Effector memory CD8-positive, alpha-beta T cell (primary cell): ENCODE measurements around the gene KANK2.
"Not testable (repeated sequence)": the region's sequence is repeated elsewhere in the genome, so short reads cannot be mapped to it uniquely, and the experiment has no call there.

Experiments
- ATAC-seq: fragments of 150-1000 bp; cut with Tn5 transposase; replicated peaks from 2 replicates; pipeline ENCODE4 v1.10.0; 2021; ENCODE audit warnings: mild to moderate bottlenecking, moderate library complexity
- DNase-seq, 3 experiments: peaks; one replicate each; pipeline ENCODE4 v3.0.0; 2021
- H3K27ac Mint-ChIP-seq, 2 donors: one replicate each; pipeline ENCODE4 v1.8.0; 2022; ENCODE audit warnings: mild to moderate bottlenecking in 2 of 2, mixed read lengths in 2 of 2, moderate library complexity in 2 of 2
- H3K27me3 Mint-ChIP-seq, 2 donors: one replicate each; pipeline ENCODE4 v1.8.0; 2022; ENCODE audit warnings: mixed read lengths in 2 of 2
- H3K36me3 Mint-ChIP-seq: one replicate; pipeline ENCODE4 v1.8.0; 2022; ENCODE audit warnings: mild to moderate bottlenecking, moderate library complexity, mixed read lengths; ENCODE audit not compliant: insufficient read depth
- H3K4me1 Mint-ChIP-seq, 2 donors: one replicate each; pipeline ENCODE4 v1.8.0; 2022; ENCODE audit warnings: low read depth in 2 of 2, mixed read lengths in 2 of 2
- H3K4me3 Mint-ChIP-seq, 2 donors: one replicate each; pipeline ENCODE4 v1.8.0; 2022; ENCODE audit warnings: mild to moderate bottlenecking in 2 of 2, mixed read lengths in 2 of 2, moderate library complexity in 2 of 2
- H3K9me3 Mint-ChIP-seq, 2 donors: one replicate each; pipeline ENCODE4 v1.8.0; 2022; ENCODE audit warnings: mixed read lengths in 2 of 2

Gene KANK2

GRCh38 chr19:11182994-11183393 is 14.4 kb downstream of the KANK2 start:
- Mint-ChIP-seq H3K27ac (no peak overlapping the region), H3K27me3 (peaks cover 0 to 1% of the 10 kb centered on the region in 2 donors), H3K4me1 (peaks cover 0 to 3% of the 10 kb centered on the region in 2 donors), H3K36me3 (no peaks in the 10 kb centered on the region), H3K9me3 (no peaks in the 10 kb centered on the region), H3K4me3 (no peak overlapping the region)
- DNase-seq (no peak), ATAC-seq (no peak)

GRCh38 chr19:11181488-11181887 is 15.9 kb downstream of the KANK2 start:
- peaks cover 0 to 3% of the 10 kb centered on the region in 2 donors for H3K4me1 Mint-ChIP-seq
- H3K36me3 Mint-ChIP-seq, result no peaks in the 10 kb centered on the region
- H3K27me3 Mint-ChIP-seq, result peaks cover 0 to 4% of the 10 kb centered on the region in 2 donors
- no peak overlapping the region for H3K4me3 Mint-ChIP-seq
- H3K9me3 Mint-ChIP-seq, result no peaks in the 10 kb centered on the region
- no peak for DNase-seq
- no peak overlapping the region for H3K27ac Mint-ChIP-seq
- ATAC-seq, result no peak

GRCh38 chr19:11180975-11181374 is 16.4 kb downstream of the KANK2 start:
- not testable (repeated sequence) for H3K4me3 Mint-ChIP-seq, H3K36me3 Mint-ChIP-seq, ATAC-seq, H3K9me3 Mint-ChIP-seq, H3K27me3 Mint-ChIP-seq, DNase-seq, H3K4me1 Mint-ChIP-seq, H3K27ac Mint-ChIP-seq

- no peak overlapping the region for H3K27ac Mint-ChIP-seq
- no peaks in the 10 kb centered on the region for H3K9me3 Mint-ChIP-seq
- peaks cover 0 to 3% of the 10 kb centered on the region in 2 donors for H3K4me1 Mint-ChIP-seq
Observed at GRCh38 chr19:11180346-11180745, 17.0 kb downstream of the KANK2 start.

GRCh38 chr19:11179716-11180297 is 17.5 kb downstream of the KANK2 start:
- H3K27me3 Mint-ChIP-seq, result peaks cover 0 to 4% of the 10 kb centered on the region in 2 donors
- H3K9me3 Mint-ChIP-seq, result no peaks in the 10 kb centered on the region
- peaks cover 0 to 3% of the 10 kb centered on the region in 2 donors for H3K4me1 Mint-ChIP-seq
- ATAC-seq (peak; percentile 27), DNase-seq (no peak)
- H3K36me3 Mint-ChIP-seq, result no peaks in the 10 kb centered on the region
- H3K27ac Mint-ChIP-seq, result peak overlapping the region in 1 of 2 donors; percentile 9
- H3K4me3 Mint-ChIP-seq, result peak overlapping the region; percentile 18 to 24

More at GRCh38 chr19:11180346-11180745, 17.0 kb downstream of the KANK2 start:
- ATAC-seq (no peak), DNase-seq (no peak)
- Mint-ChIP-seq H3K4me3 (no peak overlapping the region), H3K27me3 (peaks cover 0 to 4% of the 10 kb centered on the region in 2 donors), H3K36me3 (no peaks in the 10 kb centered on the region)

GRCh38 chr19:11179145-11179465 is 18.2 kb downstream of the KANK2 start:
- not testable (repeated sequence) for H3K27me3 Mint-ChIP-seq, H3K4me1 Mint-ChIP-seq, ATAC-seq, DNase-seq, H3K36me3 Mint-ChIP-seq, H3K9me3 Mint-ChIP-seq
- peak overlapping the region in 1 of 2 donors; percentile 9 for H3K27ac Mint-ChIP-seq
- peak overlapping the region; percentile 18 to 24 for H3K4me3 Mint-ChIP-seq

- Mint-ChIP-seq H3K27me3 (peaks cover 0 to 4% of the 10 kb centered on the region in 2 donors), H3K9me3 (no peaks in the 10 kb centered on the region), H3K36me3 (no peaks in the 10 kb centered on the region), H3K4me3 (no peak overlapping the region), H3K27ac (no peak overlapping the region), H3K4me1 (peaks cover 0 to 3% of the 10 kb centered on the region in 2 donors)
- ATAC-seq (no peak), DNase-seq (no peak)
Observed at GRCh38 chr19:11177592-11177991, 19.8 kb downstream of the KANK2 start.

- DNase-seq (no peak), ATAC-seq (no peak)
- Mint-ChIP-seq H3K4me3 (no peak overlapping the region), H3K9me3 (no peaks in the 10 kb centered on the region), H3K27me3 (peaks cover 0 to 4% of the 10 kb centered on the region in 2 donors), H3K27ac (no peak overlapping the region), H3K4me1 (peaks cover 0 to 3% of the 10 kb centered on the region in 2 donors), H3K36me3 (no peaks in the 10 kb centered on the region)
Observed at GRCh38 chr19:11176466-11177193, 20.7 kb downstream of the KANK2 start.

- ATAC-seq (no peak), DNase-seq (no peak)
- Mint-ChIP-seq H3K27ac (no peak overlapping the region), H3K9me3 (no peaks in the 10 kb centered on the region), H3K27me3 (peaks cover 0 to 4% of the 10 kb centered on the region in 2 donors), H3K36me3 (no peaks in the 10 kb centered on the region), H3K4me3 (no peak overlapping the region), H3K4me1 (peaks cover 0 to 3% of the 10 kb centered on the region in 2 donors)
Observed at GRCh38 chr19:11175920-11176319, 21.4 kb downstream of the KANK2 start.

GRCh38 chr19:11174336-11174735 is 23.0 kb downstream of the KANK2 start:
- ATAC-seq, result no peak
- H3K4me3 Mint-ChIP-seq, result no peak overlapping the region
- no peak for DNase-seq
- no peaks in the 10 kb centered on the region for H3K9me3 Mint-ChIP-seq
- peaks cover 0 to 4% of the 10 kb centered on the region in 2 donors for H3K27me3 Mint-ChIP-seq
- H3K27ac Mint-ChIP-seq, result no peak overlapping the region
- H3K4me1 Mint-ChIP-seq, result no peaks in the 10 kb centered on the region
- no peaks in the 10 kb centered on the region for H3K36me3 Mint-ChIP-seq

GRCh38 chr19:11173516-11174155 is 23.7 kb downstream of the KANK2 start:
- Mint-ChIP-seq H3K27ac (no peak overlapping the region), H3K4me1 (no peaks in the 10 kb centered on the region), H3K9me3 (no peaks in the 10 kb centered on the region), H3K27me3 (peaks cover 0 to 4% of the 10 kb centered on the region in 2 donors), H3K36me3 (no peaks in the 10 kb centered on the region), H3K4me3 (no peak overlapping the region)
- ATAC-seq (no peak), DNase-seq (no peak)

- H3K27ac Mint-ChIP-seq, result no peak overlapping the region
- no peaks in the 10 kb centered on the region for H3K4me1 Mint-ChIP-seq
- DNase-seq, result no peak
- no peaks in the 10 kb centered on the region for H3K9me3 Mint-ChIP-seq
- no peak overlapping the region for H3K4me3 Mint-ChIP-seq
- no peaks in the 10 kb centered on the region for H3K36me3 Mint-ChIP-seq
- ATAC-seq, result no peak
- no peaks in the 10 kb centered on the region for H3K27me3 Mint-ChIP-seq
Observed at GRCh38 chr19:11172576-11172975, 24.8 kb downstream of the KANK2 start.

GRCh38 chr19:11171144-11171543 is 26.2 kb downstream of the KANK2 start:
- no peaks in the 10 kb centered on the region for H3K4me1 Mint-ChIP-seq
- ATAC-seq, result no peak

More at GRCh38 chr19:11171144-11171543, 26.2 kb downstream of the KANK2 start:
- H3K36me3 Mint-ChIP-seq, result no peaks in the 10 kb centered on the region
- DNase-seq, result no peak
- no peak overlapping the region for H3K4me3 Mint-ChIP-seq
- H3K9me3 Mint-ChIP-seq, result no peaks in the 10 kb centered on the region
- no peaks in the 10 kb centered on the region for H3K27me3 Mint-ChIP-seq
- no peak overlapping the region for H3K27ac Mint-ChIP-seq
